Measurements from ENCODE around the gene NID1. TPM values are rescaled to one million over a fixed set of nuclear protein-coding genes. Genes with fewer than 3 reads are reported as not detected.

NID1 gene
- total and polyA plus RNA-seq, 7 donors = 12.0 to 31.8 (median 22.2) TPM

DNA sequence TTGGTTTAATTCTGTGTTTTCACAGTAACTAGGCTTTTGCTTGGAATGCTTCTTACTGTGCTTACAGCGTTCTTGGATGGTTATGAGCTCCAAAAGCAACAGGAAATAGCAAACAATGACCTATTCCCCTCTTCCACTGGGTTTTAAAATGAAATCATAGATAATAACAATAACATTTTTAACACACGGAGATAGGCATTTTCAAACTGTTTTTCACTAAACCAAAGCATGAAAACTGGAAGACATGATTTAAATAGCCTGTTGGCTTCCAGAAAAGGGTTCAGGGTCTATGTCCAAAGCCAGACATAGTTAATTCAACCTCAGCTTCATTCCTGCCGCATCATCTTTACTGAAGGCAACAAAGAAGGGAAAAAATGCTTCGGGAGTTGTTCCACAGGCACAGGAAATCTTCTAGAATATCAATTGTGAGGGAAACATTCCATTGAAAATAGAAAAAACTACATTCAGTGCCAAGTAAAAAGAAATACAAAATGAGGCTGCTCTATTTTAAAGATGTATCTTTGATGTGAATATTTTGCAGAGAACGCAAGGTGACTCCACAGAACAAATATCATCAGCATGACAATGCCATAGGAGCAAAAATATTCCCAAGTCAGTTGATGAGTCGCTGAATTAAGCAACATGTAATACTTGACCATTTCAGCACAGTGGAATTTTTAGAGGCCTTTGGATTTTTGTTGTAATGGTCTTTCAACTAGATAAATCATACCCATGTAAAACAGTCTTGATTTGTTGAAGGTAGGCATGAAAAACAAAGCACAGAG, 80.7 kb downstream of the NID1 start:
- no peak overlapping the region for H3K4me3 ChIP-seq
- H3K27me3 ChIP-seq (ENCODE audit: insufficient read depth in 3 of 3, low read length in 2 of 3) = peaks cover 0 to 1% (median 0%) of the 10 kb centered on the region in 3 donors
- no peak for ATAC-seq
- peak overlapping the region; percentile 63 for H3K27ac ChIP-seq
- WGBS, 3 donors = 66 to 75% (median 71%) methylated on average over 6 of the region's 6 CpGs
- H3K36me3 ChIP-seq (ENCODE audit: insufficient read depth in 1 of 2, low read depth in 1 of 2) = peaks cover 2 to 21% of the 10 kb centered on the region in 2 donors
- H3K9me3 ChIP-seq = no peaks in the 10 kb centered on the region
- intact Hi-C loops (cut with DNase I) = no loop called here
- H3K4me1 ChIP-seq = no peaks in the 10 kb centered on the region
- no peak for DNase-seq
- TF ChIP-seq, protein P1, sequence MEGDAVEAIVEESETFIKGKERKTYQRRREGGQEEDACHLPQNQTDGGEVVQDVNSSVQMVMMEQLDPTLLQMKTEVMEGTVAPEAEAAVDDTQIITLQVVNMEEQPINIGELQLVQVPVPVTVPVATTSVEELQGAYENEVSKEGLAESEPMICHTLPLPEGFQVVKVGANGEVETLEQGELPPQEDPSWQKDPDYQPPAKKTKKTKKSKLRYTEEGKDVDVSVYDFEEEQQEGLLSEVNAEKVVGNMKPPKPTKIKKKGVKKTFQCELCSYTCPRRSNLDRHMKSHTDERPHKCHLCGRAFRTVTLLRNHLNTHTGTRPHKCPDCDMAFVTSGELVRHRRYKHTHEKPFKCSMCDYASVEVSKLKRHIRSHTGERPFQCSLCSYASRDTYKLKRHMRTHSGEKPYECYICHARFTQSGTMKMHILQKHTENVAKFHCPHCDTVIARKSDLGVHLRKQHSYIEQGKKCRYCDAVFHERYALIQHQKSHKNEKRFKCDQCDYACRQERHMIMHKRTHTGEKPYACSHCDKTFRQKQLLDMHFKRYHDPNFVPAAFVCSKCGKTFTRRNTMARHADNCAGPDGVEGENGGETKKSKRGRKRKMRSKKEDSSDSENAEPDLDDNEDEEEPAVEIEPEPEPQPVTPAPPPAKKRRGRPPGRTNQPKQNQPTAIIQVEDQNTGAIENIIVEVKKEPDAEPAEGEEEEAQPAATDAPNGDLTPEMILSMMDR (IDR thresholded peaks at IDR 0.05) = no peak

DNA sequence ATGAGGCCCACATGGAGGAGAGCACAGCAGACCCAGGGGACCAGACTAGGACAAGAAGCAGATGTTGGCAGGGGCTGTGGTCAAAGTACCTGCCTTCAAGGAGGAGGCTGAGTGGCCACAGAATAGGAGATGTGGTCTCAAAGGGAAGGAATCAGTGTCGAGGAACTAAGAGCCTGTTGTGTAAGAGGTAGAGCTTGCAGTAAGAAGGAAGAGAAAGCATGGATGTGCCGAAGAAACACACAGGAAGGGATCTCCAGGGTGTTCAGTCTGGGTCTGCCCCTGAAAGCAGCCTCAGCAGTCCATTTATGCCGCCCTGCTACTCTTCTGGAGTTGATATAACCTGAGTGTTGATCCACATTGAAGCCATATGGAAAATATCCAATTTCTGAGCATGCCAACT, 83.9 kb downstream of the NID1 start:
- Histone ChIP-seq H3K9me3 (no peaks in the 10 kb centered on the region), H3K4me1 (no peaks in the 10 kb centered on the region), H3K4me3 (no peak overlapping the region), H3K27me3 (ENCODE audit: insufficient read depth in 3 of 3, low read length in 2 of 3) (no peaks in the 10 kb centered on the region), H3K27ac (no peak overlapping the region), H3K36me3 (ENCODE audit: insufficient read depth in 1 of 2, low read depth in 1 of 2) (peaks cover 9 to 49% of the 10 kb centered on the region in 2 donors)
- intact Hi-C loops (cut with DNase I) = no loop called here
- TF ChIP-seq, protein P1 (IDR thresholded peaks at IDR 0.05) = no peak
- ATAC-seq = no peak
- no peak for DNase-seq
- WGBS, 3 donors = 83% methylated on average over 3 of the region's 3 CpGs

DNA sequence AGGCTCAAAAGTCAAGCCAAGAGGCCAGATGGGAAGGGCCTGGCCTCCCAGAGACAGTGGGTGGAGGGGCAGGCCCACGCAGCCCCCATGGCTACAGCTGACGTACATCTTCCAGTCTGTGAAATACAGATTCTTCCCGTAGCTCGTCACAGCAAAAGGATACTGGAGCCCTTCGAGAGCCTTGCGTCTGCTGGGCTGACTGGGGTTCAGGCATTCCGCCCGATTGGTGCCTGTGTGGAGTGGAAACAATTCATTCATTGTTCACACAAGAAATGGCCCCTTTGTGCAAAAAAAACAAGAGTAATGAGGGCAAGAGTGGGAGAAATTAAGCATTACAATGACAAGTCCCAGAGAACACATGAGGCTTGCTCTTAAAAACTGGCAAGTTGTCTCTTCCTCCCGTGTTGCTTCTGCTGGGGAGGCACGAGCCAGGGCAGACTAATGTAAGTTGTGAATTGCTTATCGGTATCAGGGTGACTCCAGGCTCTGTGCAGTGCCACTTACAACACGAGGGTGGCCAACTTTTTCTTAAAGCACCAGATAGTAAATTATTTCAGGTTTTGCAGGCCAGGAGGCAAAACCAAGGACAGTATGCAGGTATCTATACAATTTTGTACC, 85.1 kb downstream of the NID1 start:
- TF ChIP-seq, protein P1 (IDR thresholded peaks at IDR 0.05) = no peak
- Histone ChIP-seq H3K36me3 (ENCODE audit: insufficient read depth in 1 of 2, low read depth in 1 of 2) (peaks cover 7 to 49% of the 10 kb centered on the region in 2 donors), H3K27ac (no peak overlapping the region), H3K4me3 (no peak overlapping the region), H3K27me3 (ENCODE audit: insufficient read depth in 3 of 3, low read length in 2 of 3) (no peaks in the 10 kb centered on the region), H3K4me1 (no peaks in the 10 kb centered on the region), H3K9me3 (no peaks in the 10 kb centered on the region)
- intact Hi-C loops (cut with DNase I) = loop anchor here (10.0 kb wide), 2 partner anchors 115 to 465 kb away; partner anchors contain the start of gene LYST (in 1 of the 2)
- ATAC-seq (no peak), DNase-seq (no peak)
- 79 to 86% (median 83%) methylated on average over 12 of the region's 12 CpGs for WGBS, 3 donors

DNA sequence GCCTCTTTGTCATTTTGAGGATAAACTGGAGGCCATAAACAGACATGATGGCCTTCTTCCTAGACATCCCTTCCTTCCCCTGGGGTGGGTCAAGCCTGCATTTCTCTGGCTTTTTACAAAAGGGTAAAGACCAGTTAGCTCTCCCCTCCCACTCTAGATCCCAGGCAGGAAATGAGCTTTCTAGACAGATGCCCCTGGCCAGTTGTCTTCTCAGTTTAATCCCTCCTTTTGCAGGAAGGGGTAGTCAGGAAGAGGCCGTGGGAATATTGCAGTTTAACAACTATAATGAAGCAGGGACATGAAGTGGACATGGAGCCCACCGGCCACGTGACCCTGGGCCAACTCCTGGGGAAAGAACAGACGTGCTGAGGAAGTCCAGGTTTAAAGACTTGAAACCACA, 85.7 kb downstream of the NID1 start:
- no peak for ATAC-seq

More for the DNA sequence above, 85.7 kb downstream of the NID1 start:
- H3K4me3 ChIP-seq = no peak overlapping the region
- no peak overlapping the region for H3K27ac ChIP-seq
- intact Hi-C loops (cut with DNase I) = loop anchor here (10.0 kb wide), 2 partner anchors 114 to 464 kb away; partner anchors contain the start of gene LYST (in 1 of the 2)
- WGBS, 3 donors = 78 to 88% (median 80%) methylated on average over 4 of the region's 4 CpGs
- TF ChIP-seq, protein P1 (IDR thresholded peaks at IDR 0.05) = no peak
- H3K36me3 ChIP-seq (ENCODE audit: insufficient read depth in 1 of 2, low read depth in 1 of 2) = peaks cover 7 to 49% of the 10 kb centered on the region in 2 donors
- H3K4me1 ChIP-seq = no peaks in the 10 kb centered on the region
- H3K9me3 ChIP-seq = no peaks in the 10 kb centered on the region
- no peak for DNase-seq
- no peaks in the 10 kb centered on the region for H3K27me3 ChIP-seq (ENCODE audit: insufficient read depth in 3 of 3, low read length in 2 of 3)

All from psoas muscle (tissue), 8 donors.